Measurements from ENCODE around the gene ZNF785. TPM values are rescaled to one million over a fixed set of nuclear protein-coding genes. Genes with fewer than 3 reads are reported as not detected.

The ZNF785 gene
- polyA plus RNA-seq, 1 donor (not counting 4 experiments of a cell fraction or from before 2014, with no cell fraction given) = 3.4 TPM

- no peaks in the 10 kb centered on the region for H3K27me3 ChIP-seq (ENCODE audit: control insufficient read depth, extremely low read depth, insufficient read depth, low read length)
- dilution Hi-C loops (cut with MboI; ENCODE audit: extremely low pct_ligation_motif_present, low sequenced_read_pairs) = no loop called here
- DNase-seq (ENCODE audit: low read depth, low spot score) = no peak
- peak overlapping the region; percentile 63 for H3K27ac ChIP-seq (ENCODE audit: control insufficient read depth, insufficient read depth, low read length)
- no peaks in the 10 kb centered on the region for H3K9me1 ChIP-seq (ENCODE audit: control insufficient read depth, extremely low read depth, insufficient read depth, low read length)
- H2AFZ ChIP-seq (ENCODE audit: control insufficient read depth, low read length) = no peak overlapping the region
- no peak overlapping the region for H3K9ac ChIP-seq (ENCODE audit: control insufficient read depth, extremely low read depth, insufficient read depth, low read length)
- FAIRE-seq = peak; percentile 67
- peak overlapping the region; percentile 19 for H3K4me2 ChIP-seq (ENCODE audit: control insufficient read depth, extremely low read depth, insufficient read depth, low read depth, low read length)
- H3K4me1 ChIP-seq (ENCODE audit: control insufficient read depth, extremely low read depth, insufficient read depth, low read length) = peaks cover 11% of the 10 kb centered on the region
- peaks cover 7% of the 10 kb centered on the region for H3K9me3 ChIP-seq (ENCODE audit: control insufficient read depth, low read depth, low read length)
- H3K4me3 ChIP-seq (ENCODE audit: control insufficient read depth in 2 of 3, extremely low read depth in 1 of 3, insufficient read depth in 2 of 3, low read depth in 1 of 3, low read length in 3 of 3) = no peak overlapping the region
- no peaks in the 10 kb centered on the region for H3K36me3 ChIP-seq (ENCODE audit: control insufficient read depth in 2 of 2, extremely low read depth in 1 of 2, insufficient read depth in 2 of 2, low read length in 2 of 2)
- no peaks in the 10 kb centered on the region for H3K79me2 ChIP-seq (ENCODE audit: control insufficient read depth, insufficient read depth, low read length)
- no peak for TF ChIP-seq EZH2 (IDR thresholded peaks at IDR 0.05; ENCODE audit: low read length)
- TF ChIP-seq CTCF (optimal IDR thresholded peaks at IDR 0.05 in 1 of 3, IDR thresholded peaks at IDR 0.05 in 1 of 3, conservative IDR thresholded peaks at IDR 0.05 in 1 of 3; ENCODE audit: extremely low read depth in 1 of 3, insufficient read depth in 2 of 3, low read length in 3 of 3) = no peak
- H4K20me1 ChIP-seq (ENCODE audit: control insufficient read depth, extremely low read depth, insufficient read depth, low read length) = no peaks in the 10 kb centered on the region
Measured at GRCh38 chr16:30623536-30624283, 38.2 kb upstream of the ZNF785 start.

GRCh38 chr16:30622455-30623032 lies 37.0 kb upstream of the ZNF785 start:
- peaks cover 11% of the 10 kb centered on the region for H3K4me1 ChIP-seq (ENCODE audit: control insufficient read depth, extremely low read depth, insufficient read depth, low read length)
- no peaks in the 10 kb centered on the region for H3K79me2 ChIP-seq (ENCODE audit: control insufficient read depth, insufficient read depth, low read length)
- H3K9ac ChIP-seq (ENCODE audit: control insufficient read depth, extremely low read depth, insufficient read depth, low read length) = no peak overlapping the region
- peaks cover 7% of the 10 kb centered on the region for H3K9me3 ChIP-seq (ENCODE audit: control insufficient read depth, low read depth, low read length)
- H4K20me1 ChIP-seq (ENCODE audit: control insufficient read depth, extremely low read depth, insufficient read depth, low read length) = no peaks in the 10 kb centered on the region
- H3K4me3 ChIP-seq (ENCODE audit: control insufficient read depth in 2 of 3, extremely low read depth in 1 of 3, insufficient read depth in 2 of 3, low read depth in 1 of 3, low read length in 3 of 3) = no peak overlapping the region
- DNase-seq (ENCODE audit: low read depth, low spot score) = no peak
- no peak overlapping the region for H3K27ac ChIP-seq (ENCODE audit: control insufficient read depth, insufficient read depth, low read length)
- dilution Hi-C loops (cut with MboI; ENCODE audit: extremely low pct_ligation_motif_present, low sequenced_read_pairs) = no loop called here
- H3K4me2 ChIP-seq (ENCODE audit: control insufficient read depth, extremely low read depth, insufficient read depth, low read depth, low read length) = no peak overlapping the region
- no peak for FAIRE-seq
- H2AFZ ChIP-seq (ENCODE audit: control insufficient read depth, low read length) = no peak overlapping the region
- no peak for TF ChIP-seq EZH2 (IDR thresholded peaks at IDR 0.05; ENCODE audit: low read length)
- H3K36me3 ChIP-seq (ENCODE audit: control insufficient read depth in 2 of 2, extremely low read depth in 1 of 2, insufficient read depth in 2 of 2, low read length in 2 of 2) = no peaks in the 10 kb centered on the region
- no peaks in the 10 kb centered on the region for H3K27me3 ChIP-seq (ENCODE audit: control insufficient read depth, extremely low read depth, insufficient read depth, low read length)
- H3K9me1 ChIP-seq (ENCODE audit: control insufficient read depth, extremely low read depth, insufficient read depth, low read length) = no peaks in the 10 kb centered on the region
